Activated T-helper 1 cell treated with Interleukin-2 at 50 U/mL for 16 hours (primary cell): ENCODE results near the gene PLEKHF1.
A peak's percentile ranks its signal among the peaks of the same experiment; 100 is the strongest.

ENCODE experiments used
- DNase-seq: peaks from one replicate; pipeline ENCODE4 v3.0.0-alpha.2; 2020; ENCODE audit warnings: low read depth

The PLEKHF1 gene

GRCh38 chr19:29678484-29679106 lies 13.3 kb downstream of the PLEKHF1 start:
- DNase-seq, result no peak

GRCh38 chr19:29679598-29680210 lies 14.4 kb downstream of the PLEKHF1 start:
- DNase-seq, result no peak

- peak; percentile 77 for DNase-seq
Observed at GRCh38 chr19:29680447-29680846, 15.2 kb downstream of the PLEKHF1 start.

GRCh38 chr19:29680937-29681336 lies 15.7 kb downstream of the PLEKHF1 start:
- DNase-seq, result no peak

- DNase-seq, result no peak
Observed at GRCh38 chr19:29681422-29682235, 16.4 kb downstream of the PLEKHF1 start.

GRCh38 chr19:29682236-29682895 lies 17.1 kb downstream of the PLEKHF1 start:
- no peak for DNase-seq

- no peak for DNase-seq
Observed at GRCh38 chr19:29683009-29683408, 17.7 kb downstream of the PLEKHF1 start.

GRCh38 chr19:29685326-29685725 lies 20.1 kb downstream of the PLEKHF1 start:
- no peak for DNase-seq

- no peak for DNase-seq
Observed at GRCh38 chr19:29686285-29686805, 21.1 kb downstream of the PLEKHF1 start.

GRCh38 chr19:29687244-29687896 lies 22.1 kb downstream of the PLEKHF1 start:
- DNase-seq, result no peak

GRCh38 chr19:29687897-29688728 lies 22.9 kb downstream of the PLEKHF1 start:
- no peak for DNase-seq

- no peak for DNase-seq
Observed at GRCh38 chr19:29690842-29691241, 25.6 kb downstream of the PLEKHF1 start.

- DNase-seq, result no peak
Observed at GRCh38 chr19:29694161-29694560, 28.9 kb downstream of the PLEKHF1 start.

- peak; percentile 71 for DNase-seq
Observed at GRCh38 chr19:29694669-29695627, 29.7 kb downstream of the PLEKHF1 start.

GRCh38 chr19:29695765-29696564 lies 30.7 kb downstream of the PLEKHF1 start:
- no peak for DNase-seq

GRCh38 chr19:29696565-29696846 lies 31.2 kb downstream of the PLEKHF1 start:
- DNase-seq, result no peak

- DNase-seq, result no peak
Observed at GRCh38 chr19:29697523-29698261, 32.4 kb downstream of the PLEKHF1 start.

GRCh38 chr19:29699861-29700260 lies 34.6 kb downstream of the PLEKHF1 start:
- DNase-seq, result no peak
